ENCODE measurements around the gene CIAO2B.

DNA sequence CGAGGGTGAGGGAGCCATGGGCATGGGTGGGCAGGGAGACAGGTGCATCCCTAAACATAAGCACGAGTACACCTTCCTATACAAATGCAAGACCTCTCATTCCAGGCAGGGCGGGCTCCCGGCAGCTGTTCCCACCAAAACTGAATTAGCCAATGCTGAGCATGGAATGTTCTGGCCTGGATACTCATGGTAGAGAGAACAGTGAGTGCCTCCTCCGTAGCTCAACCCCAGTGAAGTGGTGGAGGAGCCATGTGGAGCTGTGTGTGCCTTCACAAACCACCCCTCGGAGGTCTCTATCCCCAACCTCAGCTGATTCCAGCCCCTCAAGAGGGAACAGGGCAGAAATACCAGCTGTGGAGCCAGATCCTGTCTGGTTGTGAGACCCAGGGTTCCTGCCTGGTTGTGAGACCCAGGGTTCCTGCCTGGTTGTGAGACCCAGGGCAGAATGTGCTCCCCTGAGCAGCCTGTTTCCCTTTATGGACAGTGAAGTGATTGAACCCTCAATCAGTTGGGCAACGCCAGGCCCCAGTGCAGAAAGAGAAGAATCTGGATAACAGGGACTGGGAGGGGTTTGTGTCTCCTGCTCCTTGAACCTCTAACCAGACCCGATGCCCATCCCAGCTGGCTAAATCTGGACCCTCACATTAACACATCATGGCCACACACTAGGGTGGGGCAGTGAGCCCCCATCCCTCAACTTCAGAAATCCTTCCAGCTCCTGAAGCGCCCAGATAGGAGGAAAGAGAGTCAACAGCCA lies 13.1 kb downstream of the CIAO2B start:
- TF ChIP-seq SNAI2 (CRISPR knock-in tag; IDR thresholded peaks at IDR 0.05) (no peak), CSDC2 (CRISPR knock-in tag; IDR thresholded peaks at IDR 0.05) (no peak), GLIS3 (CRISPR knock-in tag; IDR thresholded peaks at IDR 0.05) (no peak), PPARA (CRISPR knock-in tag; IDR thresholded peaks at IDR 0.05; ENCODE audit: borderline replicate concordance) (no peak), ZFP30 (CRISPR knock-in tag; IDR thresholded peaks at IDR 0.05) (no peak), TCF4 (CRISPR knock-in tag; IDR thresholded peaks at IDR 0.05; ENCODE audit: borderline replicate concordance) (no peak), ARNTL (CRISPR knock-in tag; IDR thresholded peaks at IDR 0.05; ENCODE audit: borderline replicate concordance, low read depth) (no peak), RARB (CRISPR knock-in tag; IDR thresholded peaks at IDR 0.05) (no peak), ZC3H10 (CRISPR knock-in tag; IDR thresholded peaks at IDR 0.05) (no peak), OSR1 (CRISPR knock-in tag; IDR thresholded peaks at IDR 0.05) (no peak)
- TF ChIP-seq, protein P1, sequence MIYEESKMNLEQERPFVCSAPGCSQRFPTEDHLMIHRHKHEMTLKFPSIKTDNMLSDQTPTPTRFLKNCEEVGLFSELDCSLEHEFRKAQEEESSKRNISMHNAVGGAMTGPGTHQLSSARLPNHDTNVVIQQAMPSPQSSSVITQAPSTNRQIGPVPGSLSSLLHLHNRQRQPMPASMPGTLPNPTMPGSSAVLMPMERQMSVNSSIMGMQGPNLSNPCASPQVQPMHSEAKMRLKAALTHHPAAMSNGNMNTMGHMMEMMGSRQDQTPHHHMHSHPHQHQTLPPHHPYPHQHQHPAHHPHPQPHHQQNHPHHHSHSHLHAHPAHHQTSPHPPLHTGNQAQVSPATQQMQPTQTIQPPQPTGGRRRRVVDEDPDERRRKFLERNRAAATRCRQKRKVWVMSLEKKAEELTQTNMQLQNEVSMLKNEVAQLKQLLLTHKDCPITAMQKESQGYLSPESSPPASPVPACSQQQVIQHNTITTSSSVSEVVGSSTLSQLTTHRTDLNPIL (CRISPR knock-in tag; IDR thresholded peaks at IDR 0.05; ENCODE audit: low read depth), result no peak
- TF ChIP-seq, protein P2, sequence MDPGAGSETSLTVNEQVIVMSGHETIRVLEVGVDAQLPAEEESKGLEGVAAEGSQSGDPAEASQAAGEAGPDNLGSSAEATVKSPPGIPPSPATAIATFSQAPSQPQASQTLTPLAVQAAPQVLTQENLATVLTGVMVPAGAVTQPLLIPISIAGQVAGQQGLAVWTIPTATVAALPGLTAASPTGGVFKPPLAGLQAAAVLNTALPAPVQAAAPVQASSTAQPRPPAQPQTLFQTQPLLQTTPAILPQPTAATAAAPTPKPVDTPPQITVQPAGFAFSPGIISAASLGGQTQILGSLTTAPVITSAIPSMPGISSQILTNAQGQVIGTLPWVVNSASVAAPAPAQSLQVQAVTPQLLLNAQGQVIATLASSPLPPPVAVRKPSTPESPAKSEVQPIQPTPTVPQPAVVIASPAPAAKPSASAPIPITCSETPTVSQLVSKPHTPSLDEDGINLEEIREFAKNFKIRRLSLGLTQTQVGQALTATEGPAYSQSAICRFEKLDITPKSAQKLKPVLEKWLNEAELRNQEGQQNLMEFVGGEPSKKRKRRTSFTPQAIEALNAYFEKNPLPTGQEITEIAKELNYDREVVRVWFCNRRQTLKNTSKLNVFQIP (CRISPR knock-in tag; IDR thresholded peaks at IDR 0.05; ENCODE audit: borderline replicate concordance, low read depth), result no peak
- TF ChIP-seq, protein P3, sequence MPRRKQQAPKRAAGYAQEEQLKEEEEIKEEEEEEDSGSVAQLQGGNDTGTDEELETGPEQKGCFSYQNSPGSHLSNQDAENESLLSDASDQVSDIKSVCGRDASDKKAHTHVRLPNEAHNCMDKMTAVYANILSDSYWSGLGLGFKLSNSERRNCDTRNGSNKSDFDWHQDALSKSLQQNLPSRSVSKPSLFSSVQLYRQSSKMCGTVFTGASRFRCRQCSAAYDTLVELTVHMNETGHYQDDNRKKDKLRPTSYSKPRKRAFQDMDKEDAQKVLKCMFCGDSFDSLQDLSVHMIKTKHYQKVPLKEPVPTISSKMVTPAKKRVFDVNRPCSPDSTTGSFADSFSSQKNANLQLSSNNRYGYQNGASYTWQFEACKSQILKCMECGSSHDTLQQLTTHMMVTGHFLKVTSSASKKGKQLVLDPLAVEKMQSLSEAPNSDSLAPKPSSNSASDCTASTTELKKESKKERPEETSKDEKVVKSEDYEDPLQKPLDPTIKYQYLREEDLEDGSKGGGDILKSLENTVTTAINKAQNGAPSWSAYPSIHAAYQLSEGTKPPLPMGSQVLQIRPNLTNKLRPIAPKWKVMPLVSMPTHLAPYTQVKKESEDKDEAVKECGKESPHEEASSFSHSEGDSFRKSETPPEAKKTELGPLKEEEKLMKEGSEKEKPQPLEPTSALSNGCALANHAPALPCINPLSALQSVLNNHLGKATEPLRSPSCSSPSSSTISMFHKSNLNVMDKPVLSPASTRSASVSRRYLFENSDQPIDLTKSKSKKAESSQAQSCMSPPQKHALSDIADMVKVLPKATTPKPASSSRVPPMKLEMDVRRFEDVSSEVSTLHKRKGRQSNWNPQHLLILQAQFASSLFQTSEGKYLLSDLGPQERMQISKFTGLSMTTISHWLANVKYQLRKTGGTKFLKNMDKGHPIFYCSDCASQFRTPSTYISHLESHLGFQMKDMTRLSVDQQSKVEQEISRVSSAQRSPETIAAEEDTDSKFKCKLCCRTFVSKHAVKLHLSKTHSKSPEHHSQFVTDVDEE (CRISPR knock-in tag; IDR thresholded peaks at IDR 0.05), result no peak
- TF ChIP-seq, protein P4, sequence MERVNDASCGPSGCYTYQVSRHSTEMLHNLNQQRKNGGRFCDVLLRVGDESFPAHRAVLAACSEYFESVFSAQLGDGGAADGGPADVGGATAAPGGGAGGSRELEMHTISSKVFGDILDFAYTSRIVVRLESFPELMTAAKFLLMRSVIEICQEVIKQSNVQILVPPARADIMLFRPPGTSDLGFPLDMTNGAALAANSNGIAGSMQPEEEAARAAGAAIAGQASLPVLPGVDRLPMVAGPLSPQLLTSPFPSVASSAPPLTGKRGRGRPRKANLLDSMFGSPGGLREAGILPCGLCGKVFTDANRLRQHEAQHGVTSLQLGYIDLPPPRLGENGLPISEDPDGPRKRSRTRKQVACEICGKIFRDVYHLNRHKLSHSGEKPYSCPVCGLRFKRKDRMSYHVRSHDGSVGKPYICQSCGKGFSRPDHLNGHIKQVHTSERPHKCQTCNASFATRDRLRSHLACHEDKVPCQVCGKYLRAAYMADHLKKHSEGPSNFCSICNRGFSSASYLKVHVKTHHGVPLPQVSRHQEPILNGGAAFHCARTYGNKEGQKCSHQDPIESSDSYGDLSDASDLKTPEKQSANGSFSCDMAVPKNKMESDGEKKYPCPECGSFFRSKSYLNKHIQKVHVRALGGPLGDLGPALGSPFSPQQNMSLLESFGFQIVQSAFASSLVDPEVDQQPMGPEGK (CRISPR knock-in tag; IDR thresholded peaks at IDR 0.05; ENCODE audit: borderline replicate concordance), result no peak
